HepG2 (cell line): ENCODE results near the gene ANP32A. TPM values are rescaled to one million over a fixed set of nuclear protein-coding genes. Genes with fewer than 3 reads are reported as not detected.

Source experiments
- ATAC-seq: fragments of 200-7000 bp; cut with Tn5 transposase; 3 replicates; pipeline ENCODE4 v1.9.1; 2020; ENCODE audit warnings: mild to moderate bottlenecking, moderate library complexity
- BruUV-seq: library from RNA; stranded (reverse); fragments of 400-500 nt; replicated peaks from 2 replicates; lab custom pipeline; 2021; lab: Mats Ljungman, UMichigan
- CTCF ChIA-PET: fragments of 300-600 bp; formaldehyde crosslinking; extraction: SDS; loops from one replicate; lab custom pipeline; 2021; ENCODE audit warnings: low total read pairs, inconsistent platforms, low intra/inter-chr PET ratio; lab: Yijun Ruan, JAX
- POLR2A ChIA-PET: fragments of 350-600 bp; sonication (Branson Sonifier 250); formaldehyde crosslinking; loops from one replicate; lab custom pipeline; 2020; ENCODE audit warnings: antibody characterized with exemption, inconsistent platforms; lab: Yijun Ruan, JAX
- DNase-seq: peaks from one replicate; pipeline ENCODE4 v3.0.0-alpha.2; 2015; ENCODE audit warnings: low spot score
- FAIRE-seq: peaks from 3 replicates; lab custom pipeline; 2011; peaks lifted over from hg19 to GRCh38; lab: Jason Lieb, UNC
- H2AFZ ChIP-seq: one replicate; pipeline ENCODE4 v1.6.1; 2011; ENCODE audit warnings: low read length, inconsistent platforms
- H3K27ac ChIP-seq: fragments of 300-600 bp; 3 replicates; pipeline ENCODE4 v1.8.0; 2011; ENCODE audit warnings: mixed run types, mild to moderate bottlenecking, mixed read lengths, low read length, inconsistent platforms; ENCODE audit not compliant: insufficient read depth; ENCODE audit errors: extremely low read length
- H3K27me3 ChIP-seq, 2 experiments: fragments of 200-600 bp in 1 of 2; 2 replicates in 1 of 2; 3 replicates in 1 of 2; pipeline versions ENCODE4 v1.6.0 to v1.8.0; 2011; ENCODE audit warnings: low read length in 2 of 2, mild to moderate bottlenecking in 2 of 2, moderate library complexity in 2 of 2, inconsistent platforms in 1 of 2; ENCODE audit not compliant: insufficient read depth in 2 of 2, control insufficient read depth in 1 of 2
- H3K36me3 ChIP-seq, 2 experiments: fragments of 200-600 bp in 1 of 2; replicated peaks in 1 of 2; 2 replicates in 1 of 2; 3 replicates in 1 of 2; pipeline versions ENCODE4 v1.5.1 to v1.8.0; 2011; ENCODE audit warnings: low read length in 2 of 2, inconsistent platforms in 1 of 2; ENCODE audit not compliant: insufficient read depth in 2 of 2, control insufficient read depth in 1 of 2
- H3K4me1 ChIP-seq: 2 replicates; pipeline ENCODE4 v1.5.1; 2012; ENCODE audit warnings: low read length, inconsistent platforms; ENCODE audit not compliant: insufficient read depth
- H3K4me2 ChIP-seq: 2 replicates; pipeline ENCODE4 v1.6.0; 2011; ENCODE audit warnings: low read depth, low read length, inconsistent platforms
- H3K4me3 ChIP-seq, 3 experiments: fragments of 200-600 bp in 1 of 3; sonication (generic), shearing (Covaris generic) in 1 of 3; replicated peaks in 1 of 3; 2 replicates each; pipeline ENCODE4 v1.5.1; 2011 to 2016; ENCODE audit warnings: low read length in 3 of 3, inconsistent platforms in 2 of 3, low read depth in 2 of 3, mild to moderate bottlenecking in 2 of 3, control low read depth in 1 of 3, mixed read lengths in 1 of 3; ENCODE audit not compliant: insufficient read depth in 1 of 3
- H3K79me2 ChIP-seq: one replicate; pipeline ENCODE4 v1.6.1; 2011; ENCODE audit warnings: low read length, inconsistent platforms; ENCODE audit not compliant: insufficient read depth
- H3K9ac ChIP-seq: 2 replicates; pipeline ENCODE4 v1.6.0; 2011; ENCODE audit warnings: mild to moderate bottlenecking, low read depth, low read length, inconsistent platforms; ENCODE audit not compliant: insufficient read depth
- H3K9me3 ChIP-seq: 2 replicates; pipeline ENCODE4 v1.5.1; 2012; ENCODE audit warnings: mild to moderate bottlenecking, low read length
- H4K20me1 ChIP-seq: 2 replicates; pipeline ENCODE4 v1.6.0; 2011; ENCODE audit warnings: inconsistent platforms, mild to moderate bottlenecking, low read length, moderate library complexity; ENCODE audit not compliant: insufficient read depth
- DMTF1 ChIP-seq: sonication (generic); formaldehyde crosslinking; IDR thresholded peaks from 2 replicates; pipeline ENCODE4 v1.4.0; 2020; ENCODE audit warnings: mild to moderate bottlenecking, missing genetic modification reagents
- NCOA2 ChIP-seq: sonication (generic); formaldehyde crosslinking; IDR thresholded peaks from 2 replicates; pipeline ENCODE4 v1.8.0; 2022; ENCODE audit warnings: inconsistent platforms
- NR3C1 ChIP-seq: sonication (generic); formaldehyde crosslinking; IDR thresholded peaks from 2 replicates; pipeline ENCODE4 v1.4.0; 2020; ENCODE audit warnings: missing genetic modification reagents
- TEF ChIP-seq: sonication (generic); formaldehyde crosslinking; IDR thresholded peaks from 2 replicates; pipeline ENCODE4 v1.5.0; 2020; ENCODE audit warnings: missing genetic modification reagents
- ZBTB20 ChIP-seq: sonication (generic); formaldehyde crosslinking; IDR thresholded peaks from 2 replicates; pipeline ENCODE4 v1.8.1; 2023; ENCODE audit warnings: missing genetic modification reagents, low read depth, mild to moderate bottlenecking, borderline replicate concordance
- ZNF407 ChIP-seq: sonication (generic); formaldehyde crosslinking; IDR thresholded peaks from one replicate; pipeline ENCODE4 v1.5.1; 2020; ENCODE audit warnings: mild to moderate bottlenecking, missing genetic modification reagents; ENCODE audit errors: not compliant biosample characterization
- ZNF503 ChIP-seq: sonication (generic); formaldehyde crosslinking; IDR thresholded peaks from 2 replicates; pipeline ENCODE4 v1.4.0; 2020; ENCODE audit warnings: missing genetic modification reagents
- ZNF777 ChIP-seq: sonication (generic); formaldehyde crosslinking; IDR thresholded peaks from 2 replicates; pipeline ENCODE4 v1.4.0; 2020; ENCODE audit warnings: missing genetic modification reagents
- ZNF83 ChIP-seq: sonication (generic); formaldehyde crosslinking; IDR thresholded peaks from 2 replicates; pipeline ENCODE4 v1.4.0; 2020; ENCODE audit warnings: missing genetic modification reagents, mild to moderate bottlenecking, borderline replicate concordance
- WGBS: methylation state at CpG from one replicate; pipeline ENCODE4 v1.1.6; 2017; ENCODE audit warnings: low lambda C conversion rate; 5-methylcytosine and 5-hydroxymethylcytosine counted together
- in situ Hi-C: cut with HindIII; loops from 2 replicates; pipeline ENCODE4 v1.10.0; 2017; ENCODE audit warnings: low pct_unique_long_range_greater_than_20kb; ENCODE audit not compliant: extremely low pct_ligation_motif_present
- intact Hi-C: fragments of 100-400 bp; cut with micrococcal nuclease; formaldehyde crosslinking; loops from one replicate; pipeline ENCODE4 v1.10.0; 2022; ENCODE audit not compliant: unreplicated experiment
- polyA plus RNA-seq, 8 experiments: library from polyadenylated mRNA; depleted of rRNA in 3 of 8; stranded (reverse) in 7 of 8; unstranded in 1 of 8; fragments of >200 nt; fragmentation: Illumina TruSeq in 4 of 8; extraction: Trizol in 4 of 8; gene quantifications; 2 replicates each; pipeline versions ENCODE4 v1.2.1 to v1.2.3, GENCODE V29; 2011 to 2016; ENCODE audit warnings: low read depth in 4 of 8, missing spikeins in 1 of 8, mixed read lengths in 1 of 8; ENCODE audit not compliant: insufficient read depth in 1 of 8
- total RNA-seq, 5 experiments: library from RNA; depleted of rRNA; stranded (reverse); fragments of >200 nt; fragmentation: Illumina TruSeq; extraction: Trizol; gene quantifications; 2 replicates each; pipeline ENCODE4 v1.2.3, GENCODE V29; 2016; ENCODE audit warnings: low read depth in 1 of 5

Gene ANP32A
- total and polyA plus RNA-seq, 2 of the 13 experiments (the other 11 are each of a cell fraction or from before 2014, with no cell fraction given): 60.6 to 206 TPM

- DNase-seq (no peak), ATAC-seq (no peak), FAIRE-seq (no peak)
- H4K20me1 ChIP-seq: peaks cover 79% of the 10 kb centered on the region
- ChIA-PET POLR2A (interaction anchor here (0.7 kb wide), 1 partner anchor 14 kb away, joined by 3 read pairs; no protein-coding TSS in a partner anchor), CTCF (no interaction called here)
- H3K4me3 ChIP-seq: no peak overlapping the region
- H3K9me3 ChIP-seq: no peaks in the 10 kb centered on the region
- no peak overlapping the region for H2AFZ ChIP-seq
- intact Hi-C loops: no loop called here
- in situ Hi-C loops: loop anchor here (25.0 kb wide), 1 partner anchor 649 kb away; the partner anchor contains the start of gene RPLP1
- 62% methylated on average over 4 of the region's 4 CpGs for WGBS
- peaks cover 10 to 24% of the 10 kb centered on the region in 2 experiments for H3K36me3 ChIP-seq
- no peak overlapping the region for H3K9ac ChIP-seq
- H3K4me1 ChIP-seq: peaks cover 47% of the 10 kb centered on the region
- H3K4me2 ChIP-seq: no peak overlapping the region
- BruUV-seq: no TSS peak
- no peak overlapping the region for H3K27ac ChIP-seq
- peaks cover 95% of the 10 kb centered on the region for H3K79me2 ChIP-seq
- H3K27me3 ChIP-seq: no peaks in the 10 kb centered on the region; a peak in 1 of 5 replicates
- TF ChIP-seq DMTF1: no peak
- no peak for TF ChIP-seq ZNF503 (CRISPR knock-in tag)
- no peak for TF ChIP-seq NCOA2 (CRISPR knock-in tag)
- no peak for TF ChIP-seq ZBTB20 (CRISPR knock-in tag)
- no peak for TF ChIP-seq ZNF83 (CRISPR knock-in tag)
- TF ChIP-seq NR3C1 (CRISPR knock-in tag): no peak
- no peak for TF ChIP-seq ZNF407 (CRISPR knock-in tag)
- TF ChIP-seq TEF (CRISPR knock-in tag): no peak
- TF ChIP-seq ZNF777 (CRISPR knock-in tag): no peak
Measured at GRCh38 chr15:68812597-68813431, 7.9 kb downstream of the ANP32A start.
